HAP-1 (cell line): ENCODE data around the gene ZBTB43.
A peak's percentile ranks its signal among the peaks of the same experiment; 100 is the strongest.

ENCODE experiments used
- DNase-seq, 2 experiments: peaks; one replicate each; pipeline ENCODE4 v3.0.0-alpha.2; 2016 to 2020; ENCODE audit warnings: low spot score in 2 of 2
- H3K27me3 ChIP-seq: fragments of 250-450 bp; sonication (Bioruptor Pico); 2 replicates; pipeline ENCODE4 v1.5.1; 2020; ENCODE audit warnings: low read depth, mild to moderate bottlenecking, moderate library complexity
- H3K36me3 ChIP-seq: fragments of 250-450 bp; sonication (Bioruptor Pico); replicated peaks from 2 replicates; pipeline ENCODE4 v1.5.1; 2020; ENCODE audit warnings: mild to moderate bottlenecking
- H3K4me1 ChIP-seq: fragments of 250-450 bp; sonication (Bioruptor Pico); 2 replicates; pipeline ENCODE4 v1.5.1; 2020; ENCODE audit warnings: mild to moderate bottlenecking
- H3K4me3 ChIP-seq: fragments of 250-450 bp; sonication (Bioruptor Pico); 2 replicates; pipeline ENCODE4 v1.5.1; 2020; ENCODE audit warnings: mild to moderate bottlenecking, moderate library complexity
- H3K9me3 ChIP-seq: fragments of 250-450 bp; sonication (Bioruptor Pico); 2 replicates; pipeline ENCODE4 v1.5.1; 2020; ENCODE audit warnings: mild to moderate bottlenecking, moderate library complexity
- in situ Hi-C: fragments of 300-500 bp; cut with MboI; formaldehyde crosslinking; loops from 3 replicates; pipeline ENCODE4 v1.14.3; 2020; ENCODE audit warnings: low sequenced_read_pairs, inconsistent platforms, mixed read lengths

Gene ZBTB43

DNA sequence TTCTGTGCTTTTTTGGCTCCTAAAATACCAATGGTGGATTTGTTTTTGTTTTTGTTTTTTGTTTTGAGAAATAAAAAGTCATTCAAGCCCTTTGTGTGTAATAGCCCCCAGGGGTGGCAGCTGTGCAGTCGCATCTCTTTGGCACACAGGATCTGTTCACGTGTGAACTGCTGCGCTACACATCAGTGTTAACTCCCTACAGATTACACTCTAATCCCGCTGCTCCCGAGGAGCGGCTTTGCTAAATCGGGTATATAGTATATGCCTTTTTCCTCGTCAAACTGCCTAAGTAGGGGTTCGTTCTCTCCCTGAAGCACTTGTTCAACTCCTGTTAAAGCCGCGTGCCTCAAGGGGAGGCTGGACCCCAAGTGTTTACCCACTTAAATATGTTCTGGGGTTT lies 77.9 kb downstream of the ZBTB43 start:
- H3K9me3 ChIP-seq = no peaks in the 10 kb centered on the region
- H3K4me1 ChIP-seq = peaks cover 9% of the 10 kb centered on the region
- H3K27me3 ChIP-seq = no peaks in the 10 kb centered on the region
- in situ Hi-C loops = no loop called here
- peaks cover 28% of the 10 kb centered on the region for H3K36me3 ChIP-seq
- H3K4me3 ChIP-seq = no peak overlapping the region
- DNase-seq = no peak

DNA sequence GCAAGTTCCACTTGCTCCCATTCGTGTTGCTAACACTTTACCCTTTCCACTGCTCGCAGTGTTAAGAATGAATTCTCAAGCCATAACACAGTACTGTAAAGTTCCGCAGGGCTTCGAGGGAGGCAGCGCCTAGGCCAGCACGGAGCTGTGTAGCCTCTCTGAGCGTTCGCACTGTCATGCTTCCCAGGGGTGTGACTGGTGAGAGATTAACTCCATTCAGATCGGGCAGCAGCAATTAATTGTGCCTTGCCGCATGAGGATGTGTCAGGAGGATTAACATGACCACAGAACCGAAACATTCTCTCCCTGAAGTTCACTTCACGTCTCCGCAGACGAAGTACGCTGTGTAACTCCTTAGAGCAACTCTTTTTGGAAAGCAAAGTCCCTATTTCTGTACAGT lies 78.8 kb downstream of the ZBTB43 start:
- in situ Hi-C loops = no loop called here
- Histone ChIP-seq H3K4me3 (no peak overlapping the region), H3K36me3 (peaks cover 28% of the 10 kb centered on the region), H3K27me3 (no peaks in the 10 kb centered on the region), H3K9me3 (no peaks in the 10 kb centered on the region), H3K4me1 (peaks cover 9% of the 10 kb centered on the region)
- peak; percentile 79 to 86 for DNase-seq

DNA sequence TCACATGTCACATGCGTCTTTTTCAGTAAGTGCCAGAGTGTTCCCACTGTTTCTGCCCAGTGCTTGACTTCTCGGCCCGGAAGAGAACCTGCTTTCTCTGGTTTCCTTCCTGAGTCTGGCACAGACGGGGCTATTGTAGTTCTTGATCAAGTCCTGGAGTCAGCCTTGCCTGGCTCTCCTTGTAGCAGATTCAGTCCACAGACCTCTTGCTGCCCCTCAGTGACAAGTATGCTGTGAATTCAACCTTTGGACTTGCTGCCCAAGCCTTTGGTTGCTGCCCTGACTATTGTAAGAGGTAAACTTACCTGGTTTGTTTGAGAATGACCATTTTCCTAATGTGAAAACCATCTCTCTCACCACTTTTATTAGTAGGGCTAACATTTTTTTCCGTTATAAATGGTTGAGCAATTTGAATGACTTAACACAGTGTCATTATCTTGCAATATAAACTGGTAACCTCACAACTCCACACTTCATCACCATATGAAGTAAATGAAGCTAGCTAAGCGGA lies 80.3 kb downstream of the ZBTB43 start:
- no peak overlapping the region for H3K4me3 ChIP-seq
- H3K27me3 ChIP-seq = no peaks in the 10 kb centered on the region
- H3K4me1 ChIP-seq = peaks cover 9% of the 10 kb centered on the region
- no peaks in the 10 kb centered on the region for H3K9me3 ChIP-seq
- DNase-seq = no peak
- in situ Hi-C loops = no loop called here
- H3K36me3 ChIP-seq = peaks cover 17% of the 10 kb centered on the region

DNA sequence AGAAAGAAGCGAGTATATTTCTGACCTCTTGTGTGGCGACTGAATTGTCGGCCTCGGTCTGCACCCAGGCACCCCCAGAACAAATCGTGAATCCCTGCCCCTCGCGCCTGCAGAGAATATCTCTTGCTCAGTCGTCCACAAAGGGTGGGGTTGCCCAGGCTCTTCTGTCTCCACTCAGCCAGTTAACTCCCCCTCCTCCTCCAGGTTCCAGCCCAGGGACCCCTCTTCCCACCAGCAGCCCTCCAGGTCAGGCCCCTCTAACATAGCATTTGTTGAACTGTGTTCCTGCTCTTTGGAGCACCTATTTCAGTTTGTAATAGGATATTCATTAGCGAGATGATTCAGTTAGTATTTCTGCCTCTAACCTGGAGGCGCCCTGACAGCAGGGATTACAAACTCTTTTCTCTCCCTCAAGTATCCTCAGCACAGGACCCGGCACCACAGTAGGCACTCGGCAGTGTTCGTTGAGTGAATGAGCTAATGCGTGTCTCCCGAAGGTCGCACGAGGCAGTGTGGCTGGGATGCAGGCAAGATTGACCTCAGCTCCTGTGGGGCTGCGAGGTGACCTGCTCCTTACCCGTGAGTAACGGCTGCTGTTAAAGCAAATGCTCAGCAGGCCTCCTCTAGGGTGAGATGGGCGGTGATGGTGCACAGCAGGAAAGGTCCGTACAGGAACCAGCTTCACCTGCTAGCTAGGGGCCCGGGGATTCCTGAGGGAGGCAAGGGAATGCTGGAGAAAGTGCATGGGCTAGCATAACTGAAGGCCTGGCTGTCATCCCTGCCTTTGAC lies 81.4 kb downstream of the ZBTB43 start:
- H3K9me3 ChIP-seq = no peaks in the 10 kb centered on the region
- in situ Hi-C loops = no loop called here

DNA sequence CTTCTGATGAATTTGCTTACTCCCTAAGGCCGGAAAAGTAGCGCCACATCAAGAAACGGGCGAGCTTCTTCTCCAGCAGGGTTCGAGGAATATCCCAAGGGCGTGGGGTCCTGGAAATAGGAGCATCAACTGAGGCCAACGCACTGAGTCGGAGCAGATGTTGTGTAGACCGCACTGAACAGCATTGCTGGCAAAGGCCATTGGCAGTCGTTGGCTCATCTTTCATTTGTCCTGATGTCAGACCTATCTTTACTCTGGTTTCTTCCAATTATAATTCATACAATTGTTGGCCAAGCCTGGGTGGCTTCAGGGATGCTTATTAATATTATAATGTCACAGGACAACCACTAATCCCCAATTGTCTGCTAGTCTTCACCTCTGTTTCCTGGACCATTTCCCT lies 82.1 kb downstream of the ZBTB43 start:
- in situ Hi-C loops = no loop called here
- Histone ChIP-seq H3K9me3 (no peaks in the 10 kb centered on the region), H3K4me3 (no peak overlapping the region), H3K4me1 (peaks cover 9% of the 10 kb centered on the region), H3K27me3 (no peaks in the 10 kb centered on the region), H3K36me3 (peaks cover 7% of the 10 kb centered on the region)
- no peak for DNase-seq

More for the DNA sequence above, 81.4 kb downstream of the ZBTB43 start:
- Histone ChIP-seq H3K4me1 (peaks cover 9% of the 10 kb centered on the region), H3K4me3 (no peak overlapping the region), H3K27me3 (no peaks in the 10 kb centered on the region), H3K36me3 (peaks cover 10% of the 10 kb centered on the region)
- DNase-seq = no peak
